Loucy (cell line): ENCODE measurements around the gene HLX.

Experiments used
- H2AFZ ChIP-seq: fragments of 200-600 bp; sonication (generic); 2 replicates; pipeline ENCODE4 v1.6.0; 2016; ENCODE audit warnings: antibody characterized with exemption, mild to moderate bottlenecking, low read length, moderate library complexity
- H3F3A ChIP-seq: fragments of 200-600 bp; 2 replicates; pipeline ENCODE4 v1.6.0; 2016; ENCODE audit warnings: antibody characterized with exemption, low read depth, mild to moderate bottlenecking
- H3K27me3 ChIP-seq: fragments of 200-600 bp; sonication (generic); 2 replicates; pipeline ENCODE4 v1.6.1; 2014; ENCODE audit warnings: low read length, mild to moderate bottlenecking; ENCODE audit not compliant: insufficient read depth, poor library complexity, severe bottlenecking
- H3K36me3 ChIP-seq: fragments of 200-600 bp; sonication (generic); 2 replicates; pipeline ENCODE4 v1.6.1; 2016; ENCODE audit warnings: low read length; ENCODE audit not compliant: insufficient read depth
- H3K4me1 ChIP-seq: fragments of 200-600 bp; sonication (generic); 2 replicates; pipeline ENCODE4 v1.5.1; 2014; ENCODE audit warnings: low read length, mild to moderate bottlenecking; ENCODE audit not compliant: insufficient read depth, poor library complexity, severe bottlenecking
- H3K4me2 ChIP-seq: fragments of 200-600 bp; sonication (generic); 2 replicates; pipeline ENCODE4 v1.6.0; 2014; ENCODE audit warnings: antibody characterized with exemption, low read length, low read depth, mild to moderate bottlenecking; ENCODE audit not compliant: poor library complexity, severe bottlenecking
- H3K4me3 ChIP-seq: fragments of 200-600 bp; sonication (generic); 2 replicates; pipeline ENCODE4 v1.5.1; 2014; ENCODE audit warnings: low read length, mild to moderate bottlenecking, mixed read lengths; ENCODE audit not compliant: poor library complexity, severe bottlenecking
- H3K79me2 ChIP-seq: fragments of 200-600 bp; sonication (generic); 2 replicates; pipeline ENCODE4 v1.6.1; 2014; ENCODE audit warnings: low read length; ENCODE audit not compliant: insufficient read depth
- H3K9ac ChIP-seq: fragments of 200-600 bp; sonication (generic); 2 replicates; pipeline ENCODE4 v1.6.0; 2014; ENCODE audit warnings: mild to moderate bottlenecking, low read depth, low read length, moderate library complexity; ENCODE audit not compliant: poor library complexity, severe bottlenecking
- H3K9me2 ChIP-seq: fragments of 200-600 bp; sonication (generic); replicated peaks from 2 replicates; pipeline ENCODE4 v1.6.1; 2016; ENCODE audit warnings: low read depth, low read length, mixed read lengths
- H3K9me3 ChIP-seq: fragments of 200-600 bp; sonication (generic); 2 replicates; pipeline ENCODE4 v1.6.1; 2014; ENCODE audit warnings: mild to moderate bottlenecking, antibody characterized with exemption, low read length, low read depth; ENCODE audit not compliant: insufficient read depth
- H4K20me1 ChIP-seq: fragments of 200-600 bp; sonication (generic); 2 replicates; pipeline ENCODE4 v1.6.0; 2014; ENCODE audit warnings: antibody characterized with exemption, low read length, mild to moderate bottlenecking; ENCODE audit not compliant: insufficient read depth, poor library complexity, severe bottlenecking
- EZH2phosphoT487 ChIP-seq: fragments of 200-600 bp; IDR thresholded peaks from 2 replicates; pipeline ENCODE4 v1.6.1; 2018; ENCODE audit warnings: antibody characterized with exemption, mild to moderate bottlenecking, moderate library complexity, borderline replicate concordance
- TF ChIP-seq, protein P1 (sequence below): fragments of 200-600 bp; sonication (generic); conservative IDR thresholded peaks from 2 replicates; pipeline ENCODE4 v1.5.1; 2014; ENCODE audit warnings: mild to moderate bottlenecking, antibody characterized with exemption, low read length

HLX gene, protein sequence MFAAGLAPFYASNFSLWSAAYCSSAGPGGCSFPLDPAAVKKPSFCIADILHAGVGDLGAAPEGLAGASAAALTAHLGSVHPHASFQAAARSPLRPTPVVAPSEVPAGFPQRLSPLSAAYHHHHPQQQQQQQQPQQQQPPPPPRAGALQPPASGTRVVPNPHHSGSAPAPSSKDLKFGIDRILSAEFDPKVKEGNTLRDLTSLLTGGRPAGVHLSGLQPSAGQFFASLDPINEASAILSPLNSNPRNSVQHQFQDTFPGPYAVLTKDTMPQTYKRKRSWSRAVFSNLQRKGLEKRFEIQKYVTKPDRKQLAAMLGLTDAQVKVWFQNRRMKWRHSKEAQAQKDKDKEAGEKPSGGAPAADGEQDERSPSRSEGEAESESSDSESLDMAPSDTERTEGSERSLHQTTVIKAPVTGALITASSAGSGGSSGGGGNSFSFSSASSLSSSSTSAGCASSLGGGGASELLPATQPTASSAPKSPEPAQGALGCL

DNA sequence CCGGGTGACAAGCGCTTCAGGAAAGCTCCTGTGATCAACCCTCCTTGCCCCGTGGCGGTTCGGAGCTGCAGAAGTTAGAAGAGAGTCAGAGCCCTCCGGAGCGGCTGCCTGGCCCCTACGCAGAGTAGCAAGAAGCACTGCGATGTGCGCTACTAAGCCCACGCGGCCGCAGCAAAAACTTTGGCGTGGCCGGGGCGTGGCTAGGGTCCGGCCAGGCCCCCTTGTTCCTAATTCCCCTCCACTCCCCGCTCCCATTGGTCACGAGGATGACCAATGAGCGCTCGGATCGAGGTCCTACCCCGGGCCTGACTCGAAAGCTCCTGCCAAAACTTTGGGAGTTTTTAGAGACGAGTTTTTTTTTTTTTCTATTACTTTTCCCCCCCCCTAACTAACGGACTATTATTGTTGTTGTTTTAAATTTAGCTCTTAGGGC is at the start of gene HLX:
HLX (plus strand) TSS at position 368 of the 433 bp plus-strand sequence. CDS start 415 bp downstream, outside the sequence.
- Histone ChIP-seq H3K4me1 (peaks cover 12% of the 10 kb centered on the region), H3K4me2 (peak within 1 kb of the TSS; percentile 80), H3F3A (no peaks in the 10 kb centered on the region), H3K79me2 (no peaks in the 10 kb centered on the region), H3K36me3 (no peaks in the 10 kb centered on the region), H3K27me3 (peaks cover 6% of the 10 kb centered on the region), H2AFZ (peak within 1 kb of the TSS; percentile 89), H3K4me3 (peak within 1 kb of the TSS; percentile 76), H3K9me2 (no peaks in the 10 kb centered on the region), H3K9me3 (no peaks in the 10 kb centered on the region), H3K9ac (peak within 1 kb of the TSS; percentile 72), H4K20me1 (no peaks in the 10 kb centered on the region)
- TF ChIP-seq EZH2phosphoT487: no peak
- TF ChIP-seq, protein P1, sequence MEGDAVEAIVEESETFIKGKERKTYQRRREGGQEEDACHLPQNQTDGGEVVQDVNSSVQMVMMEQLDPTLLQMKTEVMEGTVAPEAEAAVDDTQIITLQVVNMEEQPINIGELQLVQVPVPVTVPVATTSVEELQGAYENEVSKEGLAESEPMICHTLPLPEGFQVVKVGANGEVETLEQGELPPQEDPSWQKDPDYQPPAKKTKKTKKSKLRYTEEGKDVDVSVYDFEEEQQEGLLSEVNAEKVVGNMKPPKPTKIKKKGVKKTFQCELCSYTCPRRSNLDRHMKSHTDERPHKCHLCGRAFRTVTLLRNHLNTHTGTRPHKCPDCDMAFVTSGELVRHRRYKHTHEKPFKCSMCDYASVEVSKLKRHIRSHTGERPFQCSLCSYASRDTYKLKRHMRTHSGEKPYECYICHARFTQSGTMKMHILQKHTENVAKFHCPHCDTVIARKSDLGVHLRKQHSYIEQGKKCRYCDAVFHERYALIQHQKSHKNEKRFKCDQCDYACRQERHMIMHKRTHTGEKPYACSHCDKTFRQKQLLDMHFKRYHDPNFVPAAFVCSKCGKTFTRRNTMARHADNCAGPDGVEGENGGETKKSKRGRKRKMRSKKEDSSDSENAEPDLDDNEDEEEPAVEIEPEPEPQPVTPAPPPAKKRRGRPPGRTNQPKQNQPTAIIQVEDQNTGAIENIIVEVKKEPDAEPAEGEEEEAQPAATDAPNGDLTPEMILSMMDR: no peak

DNA sequence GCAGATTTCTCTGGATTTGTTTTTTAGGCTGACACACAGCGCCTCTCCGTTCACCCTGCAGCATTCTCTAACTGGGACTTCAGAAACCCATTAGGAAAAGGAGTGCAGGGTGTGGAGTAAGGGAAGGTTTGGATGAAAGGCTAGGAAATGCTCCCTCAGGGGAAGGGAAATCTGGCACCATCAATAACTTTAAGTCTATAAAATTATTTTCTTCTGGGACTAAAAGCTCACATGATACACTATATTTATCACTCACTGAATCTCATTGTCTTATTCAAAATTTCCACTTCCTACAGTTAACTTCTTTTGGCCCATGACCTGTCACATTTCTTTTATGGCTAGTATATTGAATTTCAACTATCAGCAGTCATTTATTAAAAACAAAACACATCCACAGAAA is 45.8 kb upstream of the HLX start:
- Histone ChIP-seq H3K9ac (no peak overlapping the region), H3K4me1 (no peaks in the 10 kb centered on the region), H3K9me2 (no peaks in the 10 kb centered on the region), H2AFZ (no peak overlapping the region), H3K27me3 (no peaks in the 10 kb centered on the region), H4K20me1 (no peaks in the 10 kb centered on the region), H3K36me3 (no peaks in the 10 kb centered on the region), H3F3A (no peaks in the 10 kb centered on the region), H3K4me3 (no peak overlapping the region), H3K9me3 (no peaks in the 10 kb centered on the region), H3K79me2 (no peaks in the 10 kb centered on the region), H3K4me2 (no peak overlapping the region)
- TF ChIP-seq, protein P1: no peak
- TF ChIP-seq EZH2phosphoT487: no peak

DNA sequence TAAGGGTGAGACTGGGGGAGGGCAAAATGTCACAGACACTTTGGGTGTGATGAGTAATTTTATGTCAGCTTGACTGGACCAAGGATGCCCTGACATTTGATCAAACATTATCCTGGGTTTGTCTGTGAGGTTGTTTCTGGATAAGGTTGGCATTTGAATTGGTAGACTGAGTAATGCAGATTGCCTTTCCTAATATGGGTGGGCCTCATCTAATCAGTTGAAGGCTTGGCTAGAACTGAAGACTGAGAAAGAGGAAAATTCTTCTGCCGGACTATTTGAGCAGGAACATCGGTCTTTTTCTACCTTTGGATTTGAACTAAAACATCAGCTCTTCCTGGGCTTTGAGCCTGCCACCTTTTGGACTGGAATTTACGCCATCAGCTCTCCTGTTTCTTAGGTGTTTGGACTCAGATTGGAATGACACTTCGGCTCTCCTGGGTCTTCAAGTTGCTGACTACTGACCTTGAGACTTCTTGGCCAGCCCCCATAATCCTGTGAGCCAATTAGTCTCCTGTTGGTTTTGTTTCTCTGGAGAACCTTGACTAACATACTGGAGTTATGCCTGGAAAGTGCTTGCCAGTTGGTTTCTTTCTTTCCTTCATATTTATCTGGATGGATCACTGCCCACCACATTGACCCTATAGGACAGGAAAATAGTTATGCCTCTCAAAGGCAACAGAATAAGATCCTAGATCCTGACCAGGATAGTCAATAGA is 44.9 kb upstream of the HLX start:
- no peaks in the 10 kb centered on the region for H3K36me3 ChIP-seq
- no peaks in the 10 kb centered on the region for H3K9me2 ChIP-seq
- H3K27me3 ChIP-seq: no peaks in the 10 kb centered on the region
- H4K20me1 ChIP-seq: no peaks in the 10 kb centered on the region
- no peak overlapping the region for H3K4me2 ChIP-seq
- no peaks in the 10 kb centered on the region for H3K4me1 ChIP-seq
- H3F3A ChIP-seq: no peaks in the 10 kb centered on the region
- H3K9me3 ChIP-seq: no peaks in the 10 kb centered on the region
- H2AFZ ChIP-seq: no peak overlapping the region
- TF ChIP-seq EZH2phosphoT487: no peak
- TF ChIP-seq, protein P1: no peak
- H3K79me2 ChIP-seq: no peaks in the 10 kb centered on the region
- H3K9ac ChIP-seq: no peak overlapping the region
- no peak overlapping the region for H3K4me3 ChIP-seq
